Stomach (tissue), 4 donors: Measurements from ENCODE around the gene MYO10.

Experiments used
- CTCF ChIP-seq, 7 experiments: fragments of 450-650 bp in 4 of 7; fragments of 200-600 bp in 3 of 7; sonication (generic) in 3 of 7; IDR thresholded peaks; one replicate each; pipeline ENCODE4 v1.5.1; 2016 to 2019; ENCODE audit warnings: antibody characterized with exemption in 7 of 7, control low read depth in 2 of 7, mild to moderate bottlenecking in 1 of 7
- EP300 ChIP-seq: sonication (generic); formaldehyde crosslinking; IDR thresholded peaks from one replicate; pipeline ENCODE4 v1.6.1; 2017; ENCODE audit warnings: antibody characterized with exemption
- POLR2A ChIP-seq, 4 donors: fragments of 450-650 bp; IDR thresholded peaks; one replicate each; pipeline ENCODE4 v1.6.1; 2016; ENCODE audit warnings: antibody characterized with exemption in 4 of 4, control low read depth in 2 of 4, mild to moderate bottlenecking in 1 of 4, moderate library complexity in 1 of 4
- POLR2AphosphoS5 ChIP-seq, 3 donors: sonication (generic); formaldehyde crosslinking; IDR thresholded peaks; one replicate each; pipeline ENCODE4 v1.6.1; 2016; ENCODE audit warnings: antibody characterized with exemption in 3 of 3

GRCh38 chr5:16886793-16887345 is 49.2 kb downstream of the MYO10 start:
- no peak for TF ChIP-seq CTCF (IDR thresholded peaks at IDR 0.05)
- no peak for TF ChIP-seq EP300
- no peak for TF ChIP-seq POLR2A (IDR thresholded peaks at IDR 0.05)
- no peak for TF ChIP-seq POLR2AphosphoS5 (IDR thresholded peaks at IDR 0.05)
